Gastroesophageal sphincter (tissue), 4 donors: ENCODE results near the gene TCP1. TPM values are rescaled to one million over a fixed set of nuclear protein-coding genes. Genes with fewer than 3 reads are reported as not detected.
"Not testable (repeated sequence)": the region's sequence is repeated elsewhere in the genome, so short reads cannot be mapped to it uniquely, and the experiment has no call there.

Source experiments
- ATAC-seq: fragments of 150-250 bp; one replicate; pipeline ENCODE4 v1.9.1; 2016; ENCODE audit warnings: mild to moderate bottlenecking, moderate library complexity
- H3K27ac ChIP-seq, 4 donors: fragments of 200-600 bp; sonication (generic) in 3 of 4; 1 replicate in 3 of 4; 2 replicates in 1 of 4; pipeline ENCODE4 v1.5.1; 2016 to 2019
- H3K27me3 ChIP-seq: fragments of 200-600 bp; sonication (generic); one replicate; pipeline ENCODE4 v1.5.1; 2019
- H3K36me3 ChIP-seq, 2 donors: fragments of 200-600 bp; sonication (generic); one replicate each; pipeline ENCODE4 v1.5.1; 2019; ENCODE audit warnings: control low read depth in 1 of 2
- H3K4me1 ChIP-seq, 3 donors: fragments of 200-600 bp; sonication (generic); 1 replicate in 2 of 3; 2 replicates in 1 of 3; pipeline ENCODE4 v1.5.1; 2016 to 2019; ENCODE audit warnings: control low read depth in 2 of 3
- H3K4me3 ChIP-seq, 2 donors: fragments of 200-600 bp; sonication (generic); one replicate each; pipeline ENCODE4 v1.5.1; 2019; ENCODE audit warnings: mild to moderate bottlenecking in 1 of 2, moderate library complexity in 1 of 2
- H3K9me3 ChIP-seq, 3 donors: fragments of 200-600 bp; sonication (generic); one replicate each; pipeline ENCODE4 v1.5.1; 2017 to 2019; ENCODE audit warnings: control low read depth in 2 of 3
- CTCF ChIP-seq, 4 experiments: fragments of 200-600 bp in 2 of 4; fragments of 450-650 bp in 2 of 4; sonication (generic) in 1 of 4; IDR thresholded peaks; one replicate each; pipeline ENCODE4 v1.5.1; 2017 to 2019; ENCODE audit warnings: antibody characterized with exemption in 4 of 4, mild to moderate bottlenecking in 2 of 4, moderate library complexity in 2 of 4
- EP300 ChIP-seq: sonication (generic); formaldehyde crosslinking; IDR thresholded peaks from one replicate; pipeline ENCODE4 v1.6.1; 2017; ENCODE audit warnings: antibody characterized with exemption, mild to moderate bottlenecking
- POLR2A ChIP-seq, 2 donors: fragments of 450-650 bp; IDR thresholded peaks; one replicate each; pipeline ENCODE4 v1.6.1; 2017; ENCODE audit warnings: antibody characterized with exemption in 2 of 2, mild to moderate bottlenecking in 2 of 2, moderate library complexity in 1 of 2
- POLR2AphosphoS5 ChIP-seq: sonication (generic); formaldehyde crosslinking; IDR thresholded peaks from one replicate; pipeline ENCODE4 v1.6.1; 2017; ENCODE audit warnings: antibody characterized with exemption
- WGBS, 2 donors: methylation state at CpG; one replicate each; pipeline ENCODE4 v1.1.5; 2018; ENCODE audit warnings: low coverage in 1 of 2; 5-methylcytosine and 5-hydroxymethylcytosine counted together
- total RNA-seq, 4 donors: library from RNA; depleted of rRNA; stranded (reverse); fragments of >200 nt; gene quantifications; one replicate each; pipeline ENCODE4 v1.1.0, GENCODE V29; 2016

TCP1 gene
- total RNA-seq, 4 donors from 2014 or later, result 129 to 147 (median 138) TPM

- H3K9me3 ChIP-seq, result no peaks in the 10 kb centered on the region
- ATAC-seq, result no peak
- TF ChIP-seq POLR2A (IDR thresholded peaks at IDR 0.05), result no peak
- TF ChIP-seq CTCF (IDR thresholded peaks at IDR 0.05), result no peak
- TF ChIP-seq EP300, result no peak
- peak; percentile 25 for TF ChIP-seq POLR2AphosphoS5
- peaks cover 0 to 31% (median 0%) of the 10 kb centered on the region in 3 donors for H3K4me1 ChIP-seq
- H3K4me3 ChIP-seq, result no peak overlapping the region
- H3K36me3 ChIP-seq, result peaks cover 0 to 87% of the 10 kb centered on the region in 2 donors
- no peaks in the 10 kb centered on the region for H3K27me3 ChIP-seq
- WGBS, 2 donors, result 77 to 89% methylated on average over 5 to 6 of the region's 6 CpGs
- H3K27ac ChIP-seq, result no peak overlapping the region
These were observed 36.1 kb downstream of the TCP1 start for GRCh38 chr6:159753081-159753872.

- H3K9me3 ChIP-seq, result no peaks in the 10 kb centered on the region
- peaks cover 0 to 88% of the 10 kb centered on the region in 2 donors for H3K36me3 ChIP-seq
- WGBS, 2 donors, result 72 to 79% methylated on average over 3 of the region's 3 CpGs
- H3K4me1 ChIP-seq, result peaks cover 0 to 31% (median 0%) of the 10 kb centered on the region in 3 donors
- H3K4me3 ChIP-seq, result no peak overlapping the region
- TF ChIP-seq CTCF (IDR thresholded peaks at IDR 0.05) (no peak), POLR2AphosphoS5 (no peak), EP300 (no peak), POLR2A (IDR thresholded peaks at IDR 0.05) (no peak)
- ATAC-seq, result no peak
- H3K27me3 ChIP-seq, result no peaks in the 10 kb centered on the region
- H3K27ac ChIP-seq, result peak overlapping the region in 1 of 4 donors; percentile 20
These were observed 38.0 kb downstream of the TCP1 start for GRCh38 chr6:159751448-159751847.

GRCh38 chr6:159748127-159748526 lies 41.3 kb downstream of the TCP1 start:
- H3K4me3 ChIP-seq, H3K27ac ChIP-seq, ATAC-seq, H3K27me3 ChIP-seq, H3K9me3 ChIP-seq: not testable (repeated sequence)
- WGBS, 2 donors, result 73 to 100% methylated on average over 1 to 6 of the region's 7 CpGs
- H3K36me3 ChIP-seq, result peaks cover 14 to 90% of the 10 kb centered on the region in 2 donors
- peaks cover 0 to 15% (median 0%) of the 10 kb centered on the region in 3 donors for H3K4me1 ChIP-seq

GRCh38 chr6:159746759-159747158 lies 42.6 kb downstream of the TCP1 start:
- Histone ChIP-seq H3K4me1 (peaks cover 0 to 14% (median 0%) of the 10 kb centered on the region in 3 donors), H3K4me3 (no peak overlapping the region), H3K27me3 (no peaks in the 10 kb centered on the region), H3K9me3 (no peaks in the 10 kb centered on the region), H3K27ac (peak overlapping the region in 1 of 4 donors; percentile 8), H3K36me3 (peaks cover 14 to 90% of the 10 kb centered on the region in 2 donors)
- ATAC-seq, result no peak
- TF ChIP-seq POLR2A (IDR thresholded peaks at IDR 0.05) (no peak), CTCF (IDR thresholded peaks at IDR 0.05) (no peak), POLR2AphosphoS5 (no peak), EP300 (no peak)
- WGBS, 2 donors, result 64 to 85% methylated on average over 1 of the region's 1 CpG

GRCh38 chr6:159745081-159745480 lies 44.3 kb downstream of the TCP1 start:
- peaks cover 14 to 93% of the 10 kb centered on the region in 2 donors for H3K36me3 ChIP-seq
- H3K27ac ChIP-seq, result no peak overlapping the region
- no peaks in the 10 kb centered on the region for H3K27me3 ChIP-seq
- peaks cover 0 to 20% (median 5%) of the 10 kb centered on the region in 3 donors for H3K4me1 ChIP-seq
- WGBS, 2 donors, result 63 to 84% methylated on average over 6 to 7 of the region's 7 CpGs
- no peaks in the 10 kb centered on the region for H3K9me3 ChIP-seq
- H3K4me3 ChIP-seq, result no peak overlapping the region
- no peak for TF ChIP-seq EP300
- no peak for TF ChIP-seq POLR2AphosphoS5
- TF ChIP-seq POLR2A (IDR thresholded peaks at IDR 0.05), result no peak
- no peak for TF ChIP-seq CTCF (IDR thresholded peaks at IDR 0.05)
- ATAC-seq, result no peak
